ENCODE data around the gene NRIP2.

NRIP2 gene

GRCh38 chr12:2792671-2793500 is 41.9 kb downstream of the NRIP2 start:
- H3K4me3 ChIP-seq (ENCODE audit: low read length), result no peak overlapping the region
- DNase-seq (ENCODE audit: low read depth, low spot score), result no peak

GRCh38 chr12:2791089-2791488 is 43.7 kb downstream of the NRIP2 start:
- H3K4me3 ChIP-seq (ENCODE audit: low read length), result no peak overlapping the region
- DNase-seq (ENCODE audit: low read depth, low spot score), result no peak

GRCh38 chr12:2785017-2785416 is 49.8 kb downstream of the NRIP2 start:
- no peak overlapping the region for H3K4me3 ChIP-seq (ENCODE audit: low read length)
- no peak for DNase-seq (ENCODE audit: low read depth, low spot score)

- H3K4me3 ChIP-seq (ENCODE audit: low read length), result peak overlapping the region; percentile 57
- DNase-seq (ENCODE audit: low read depth, low spot score), result peak; percentile 16
These were observed 50.8 kb downstream of the NRIP2 start for GRCh38 chr12:2783936-2784600.

- DNase-seq (ENCODE audit: low read depth, low spot score), result no peak
- H3K4me3 ChIP-seq (ENCODE audit: low read length), result no peak overlapping the region
These were observed 55.6 kb downstream of the NRIP2 start for GRCh38 chr12:2779281-2779680.

GRCh38 chr12:2776129-2776806 is 58.6 kb downstream of the NRIP2 start:
- no peak overlapping the region for H3K4me3 ChIP-seq (ENCODE audit: low read length)
- DNase-seq (ENCODE audit: low read depth, low spot score), result no peak

- no peak for DNase-seq (ENCODE audit: low read depth, low spot score)
- H3K4me3 ChIP-seq (ENCODE audit: low read length), result no peak overlapping the region
These were observed 59.4 kb downstream of the NRIP2 start for GRCh38 chr12:2775431-2775830.
